Measurements from ENCODE around the gene TH.

- TF ChIP-seq, protein P1, sequence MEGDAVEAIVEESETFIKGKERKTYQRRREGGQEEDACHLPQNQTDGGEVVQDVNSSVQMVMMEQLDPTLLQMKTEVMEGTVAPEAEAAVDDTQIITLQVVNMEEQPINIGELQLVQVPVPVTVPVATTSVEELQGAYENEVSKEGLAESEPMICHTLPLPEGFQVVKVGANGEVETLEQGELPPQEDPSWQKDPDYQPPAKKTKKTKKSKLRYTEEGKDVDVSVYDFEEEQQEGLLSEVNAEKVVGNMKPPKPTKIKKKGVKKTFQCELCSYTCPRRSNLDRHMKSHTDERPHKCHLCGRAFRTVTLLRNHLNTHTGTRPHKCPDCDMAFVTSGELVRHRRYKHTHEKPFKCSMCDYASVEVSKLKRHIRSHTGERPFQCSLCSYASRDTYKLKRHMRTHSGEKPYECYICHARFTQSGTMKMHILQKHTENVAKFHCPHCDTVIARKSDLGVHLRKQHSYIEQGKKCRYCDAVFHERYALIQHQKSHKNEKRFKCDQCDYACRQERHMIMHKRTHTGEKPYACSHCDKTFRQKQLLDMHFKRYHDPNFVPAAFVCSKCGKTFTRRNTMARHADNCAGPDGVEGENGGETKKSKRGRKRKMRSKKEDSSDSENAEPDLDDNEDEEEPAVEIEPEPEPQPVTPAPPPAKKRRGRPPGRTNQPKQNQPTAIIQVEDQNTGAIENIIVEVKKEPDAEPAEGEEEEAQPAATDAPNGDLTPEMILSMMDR (IDR thresholded peaks at IDR 0.05; ENCODE audit: poor library complexity, severe bottlenecking), result no peak
- TF ChIP-seq POLR2AphosphoS5 (IDR thresholded peaks at IDR 0.05) (no peak), EZH2 (IDR thresholded peaks at IDR 0.05; ENCODE audit: borderline replicate concordance, insufficient read depth, low read length, poor library complexity, severe bottlenecking) (no peak), TAF1 (IDR thresholded peaks at IDR 0.05; ENCODE audit: low read depth) (no peak), MXI1 (conservative IDR thresholded peaks at IDR 0.05; ENCODE audit: poor library complexity, severe bottlenecking) (no peak)
- TF ChIP-seq, protein P2, sequence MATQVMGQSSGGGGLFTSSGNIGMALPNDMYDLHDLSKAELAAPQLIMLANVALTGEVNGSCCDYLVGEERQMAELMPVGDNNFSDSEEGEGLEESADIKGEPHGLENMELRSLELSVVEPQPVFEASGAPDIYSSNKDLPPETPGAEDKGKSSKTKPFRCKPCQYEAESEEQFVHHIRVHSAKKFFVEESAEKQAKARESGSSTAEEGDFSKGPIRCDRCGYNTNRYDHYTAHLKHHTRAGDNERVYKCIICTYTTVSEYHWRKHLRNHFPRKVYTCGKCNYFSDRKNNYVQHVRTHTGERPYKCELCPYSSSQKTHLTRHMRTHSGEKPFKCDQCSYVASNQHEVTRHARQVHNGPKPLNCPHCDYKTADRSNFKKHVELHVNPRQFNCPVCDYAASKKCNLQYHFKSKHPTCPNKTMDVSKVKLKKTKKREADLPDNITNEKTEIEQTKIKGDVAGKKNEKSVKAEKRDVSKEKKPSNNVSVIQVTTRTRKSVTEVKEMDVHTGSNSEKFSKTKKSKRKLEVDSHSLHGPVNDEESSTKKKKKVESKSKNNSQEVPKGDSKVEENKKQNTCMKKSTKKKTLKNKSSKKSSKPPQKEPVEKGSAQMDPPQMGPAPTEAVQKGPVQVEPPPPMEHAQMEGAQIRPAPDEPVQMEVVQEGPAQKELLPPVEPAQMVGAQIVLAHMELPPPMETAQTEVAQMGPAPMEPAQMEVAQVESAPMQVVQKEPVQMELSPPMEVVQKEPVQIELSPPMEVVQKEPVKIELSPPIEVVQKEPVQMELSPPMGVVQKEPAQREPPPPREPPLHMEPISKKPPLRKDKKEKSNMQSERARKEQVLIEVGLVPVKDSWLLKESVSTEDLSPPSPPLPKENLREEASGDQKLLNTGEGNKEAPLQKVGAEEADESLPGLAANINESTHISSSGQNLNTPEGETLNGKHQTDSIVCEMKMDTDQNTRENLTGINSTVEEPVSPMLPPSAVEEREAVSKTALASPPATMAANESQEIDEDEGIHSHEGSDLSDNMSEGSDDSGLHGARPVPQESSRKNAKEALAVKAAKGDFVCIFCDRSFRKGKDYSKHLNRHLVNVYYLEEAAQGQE (IDR thresholded peaks at IDR 0.05; ENCODE audit: borderline replicate concordance), result no peak
These were observed 42.4 kb upstream of the TH start for GRCh38 chr11:2213890-2214526.
